HPDE6-E6E7 (cell line): Measurements from ENCODE around the gene SLC24A3.

Experiments
- DNase-seq: peaks from one replicate; pipeline ENCODE4 v3.0.0; 2011; ENCODE audit warnings: missing footprints; ENCODE audit errors: extremely low spot score

The SLC24A3 gene

GRCh38 chr20:19423900-19424620 lies 211.6 kb downstream of the SLC24A3 start:
- DNase-seq = no peak

GRCh38 chr20:19426356-19426755 lies 213.9 kb downstream of the SLC24A3 start:
- DNase-seq = no peak

GRCh38 chr20:19427480-19427879 lies 215.0 kb downstream of the SLC24A3 start:
- no peak for DNase-seq

- no peak for DNase-seq
Observed at GRCh38 chr20:19427913-19428312, 215.5 kb downstream of the SLC24A3 start.

GRCh38 chr20:19428324-19428723 lies 215.9 kb downstream of the SLC24A3 start:
- DNase-seq = no peak

- DNase-seq = no peak
Observed at GRCh38 chr20:19429538-19429937, 217.1 kb downstream of the SLC24A3 start.

- DNase-seq = no peak
Observed at GRCh38 chr20:19430641-19431315, 218.3 kb downstream of the SLC24A3 start.

GRCh38 chr20:19431316-19431700 lies 218.9 kb downstream of the SLC24A3 start:
- DNase-seq = no peak

- no peak for DNase-seq
Observed at GRCh38 chr20:19431906-19432305, 219.5 kb downstream of the SLC24A3 start.

- no peak for DNase-seq
Observed at GRCh38 chr20:19433371-19434350, 221.2 kb downstream of the SLC24A3 start.

GRCh38 chr20:19435316-19435715 lies 222.9 kb downstream of the SLC24A3 start:
- no peak for DNase-seq

GRCh38 chr20:19435821-19436220 lies 223.4 kb downstream of the SLC24A3 start:
- DNase-seq = no peak

- DNase-seq = no peak
Observed at GRCh38 chr20:19438488-19438887, 226.0 kb downstream of the SLC24A3 start.

- no peak for DNase-seq
Observed at GRCh38 chr20:19440660-19441527, 228.5 kb downstream of the SLC24A3 start.

GRCh38 chr20:19446246-19446645 lies 233.8 kb downstream of the SLC24A3 start:
- no peak for DNase-seq

GRCh38 chr20:19448632-19449031 lies 236.2 kb downstream of the SLC24A3 start:
- DNase-seq = no peak

- no peak for DNase-seq
Observed at GRCh38 chr20:19449051-19449450, 236.6 kb downstream of the SLC24A3 start.

GRCh38 chr20:19451231-19451922 lies 238.9 kb downstream of the SLC24A3 start:
- no peak for DNase-seq

- no peak for DNase-seq
Observed at GRCh38 chr20:19451923-19452295, 239.5 kb downstream of the SLC24A3 start.

- no peak for DNase-seq
Observed at GRCh38 chr20:19453410-19453809, 241.0 kb downstream of the SLC24A3 start.

GRCh38 chr20:19453862-19454261 lies 241.4 kb downstream of the SLC24A3 start:
- DNase-seq = no peak
